SK-N-SH (cell line): ENCODE results near the gene ABHD16A. TPM values are rescaled to one million over a fixed set of nuclear protein-coding genes. Genes with fewer than 3 reads are reported as not detected.

Source experiments
- CTCF ChIA-PET: fragments of 300-600, 350-600 bp; formaldehyde crosslinking; extraction: SDS; loops from one replicate; lab custom pipeline; 2021; lab: Yijun Ruan, JAX
- POLR2A ChIA-PET: fragments of 350-600 bp; sonication (Branson Sonifier 250); formaldehyde crosslinking; extraction: SDS; loops from one replicate; lab custom pipeline; 2020; ENCODE audit warnings: antibody characterized with exemption, inconsistent platforms; lab: Yijun Ruan, JAX
- DNase-seq: peaks from one replicate; pipeline ENCODE4 v3.0.0; 2012
- H2AFZ ChIP-seq: fragments of 200-600 bp; sonication (generic); 2 replicates; pipeline ENCODE4 v1.8.1; 2016; ENCODE audit warnings: antibody characterized with exemption, mild to moderate bottlenecking, low read depth
- H3F3A ChIP-seq: fragments of 200-600 bp; sonication (generic); replicated peaks from 2 replicates; pipeline ENCODE3; 2016; ENCODE audit warnings: antibody characterized with exemption, mild to moderate bottlenecking; ENCODE audit not compliant: insufficient read depth
- H3K27ac ChIP-seq, 2 experiments: fragments of 200-500 bp in 1 of 2; fragments of 200-600 bp in 1 of 2; sonication (Bioruptor generic) in 1 of 2; sonication (generic), shearing (Covaris generic) in 1 of 2; 2 replicates each; pipeline versions ENCODE4 v1.5.1 to v1.6.1; 2014 to 2016; ENCODE audit warnings: low read depth in 2 of 2, inconsistent platforms in 1 of 2, low read length in 1 of 2, mild to moderate bottlenecking in 1 of 2, mixed read lengths in 1 of 2
- H3K27me3 ChIP-seq: fragments of 200-600 bp; sonication (generic), shearing (Covaris generic); 2 replicates; pipeline ENCODE4 v1.6.1; 2016; ENCODE audit warnings: mixed run types; ENCODE audit not compliant: insufficient read depth
- H3K36me3 ChIP-seq, 2 experiments: fragments of 200-500 bp in 1 of 2; fragments of 200-600 bp in 1 of 2; sonication (Bioruptor generic) in 1 of 2; sonication (generic) in 1 of 2; replicated peaks in 1 of 2; 2 replicates each; pipeline versions ENCODE3 to v1.5.1; 2014 to 2016; ENCODE audit warnings: low read length in 1 of 2, mild to moderate bottlenecking in 1 of 2; ENCODE audit not compliant: insufficient read depth in 2 of 2, control insufficient read depth in 1 of 2
- H3K4me1 ChIP-seq, 2 experiments: fragments of 200-500 bp in 1 of 2; fragments of 200-600 bp in 1 of 2; sonication (Bioruptor generic) in 1 of 2; sonication (generic), shearing (Covaris generic) in 1 of 2; 2 replicates each; pipeline versions ENCODE4 v1.5.1 to v1.6.1; 2014 to 2016; ENCODE audit warnings: low read depth in 1 of 2, low read length in 1 of 2, mixed run types in 1 of 2; ENCODE audit not compliant: insufficient read depth in 2 of 2, control insufficient read depth in 1 of 2
- H3K4me2 ChIP-seq: fragments of 200-600 bp; sonication (generic), shearing (Covaris generic); 2 replicates; pipeline ENCODE4 v1.6.1; 2017; ENCODE audit warnings: mixed run types
- H3K4me3 ChIP-seq, 2 experiments: fragments of 200-500 bp in 1 of 2; fragments of 200-600 bp in 1 of 2; sonication (Bioruptor generic) in 1 of 2; sonication (generic), shearing (Covaris generic) in 1 of 2; 2 replicates each; pipeline versions ENCODE4 v1.5.1 to v1.8.1; 2014 to 2016; ENCODE audit warnings: low read depth in 2 of 2, inconsistent platforms in 1 of 2, low read length in 1 of 2, mild to moderate bottlenecking in 1 of 2, mixed read lengths in 1 of 2, moderate library complexity in 1 of 2
- H3K79me2 ChIP-seq: fragments of 200-600 bp; sonication (generic); 2 replicates; pipeline ENCODE4 v1.8.1; 2017; ENCODE audit warnings: mild to moderate bottlenecking; ENCODE audit not compliant: insufficient read depth
- H3K9ac ChIP-seq: fragments of 200-600 bp; sonication (generic); 2 replicates; pipeline ENCODE4 v1.6.1; 2017; ENCODE audit warnings: mixed run types
- H3K9me2 ChIP-seq: fragments of 200-600 bp; sonication (generic); 2 replicates; pipeline ENCODE4 v1.6.1; 2017; ENCODE audit warnings: mixed run types
- H3K9me3 ChIP-seq: fragments of 200-600 bp; sonication (generic); 2 replicates; pipeline ENCODE4 v1.6.1; 2017; ENCODE audit warnings: mixed run types, mild to moderate bottlenecking, moderate library complexity
- H4K20me1 ChIP-seq: fragments of 200-600 bp; sonication (generic); 2 replicates; pipeline ENCODE4 v1.6.1; 2017; ENCODE audit warnings: mild to moderate bottlenecking, mixed run types; ENCODE audit not compliant: insufficient read depth
- EZH2phosphoT487 ChIP-seq: fragments of 200-600 bp; sonication (generic); IDR thresholded peaks from 2 replicates; pipeline ENCODE4 v1.6.1; 2017; ENCODE audit warnings: low read depth, mixed run types, mild to moderate bottlenecking, antibody characterized with exemption, moderate library complexity, borderline replicate concordance
- FOSL2 ChIP-seq: IDR thresholded peaks from 2 replicates; pipeline ENCODE4 v1.4.0; 2012; ENCODE audit warnings: low read depth, mild to moderate bottlenecking, moderate library complexity, borderline replicate concordance
- FOXM1 ChIP-seq: IDR thresholded peaks from 2 replicates; pipeline ENCODE4 v1.4.0; 2012; ENCODE audit warnings: low read depth, mild to moderate bottlenecking
- GABPA ChIP-seq: IDR thresholded peaks from 2 replicates; pipeline ENCODE4 v1.4.0; 2012; ENCODE audit warnings: low read depth, mild to moderate bottlenecking
- IRF3 ChIP-seq: fragments of 150-350 bp; IDR thresholded peaks from 2 replicates; pipeline ENCODE4 v1.6.1; 2016; ENCODE audit warnings: mild to moderate bottlenecking, low read depth, low read length
- MAX ChIP-seq: IDR thresholded peaks from 2 replicates; pipeline ENCODE4 v1.4.0; 2012; ENCODE audit warnings: low read depth
- MEF2A ChIP-seq: IDR thresholded peaks from 2 replicates; pipeline ENCODE4 v1.4.0; 2012; ENCODE audit warnings: low read depth, borderline replicate concordance
- MXI1 ChIP-seq: IDR thresholded peaks from 2 replicates; pipeline ENCODE4 v1.6.1; 2012; ENCODE audit warnings: mild to moderate bottlenecking, low read depth, low read length, improper control_type of control experiment
- NRF1 ChIP-seq: IDR thresholded peaks from 2 replicates; pipeline ENCODE4 v1.6.1; 2012; ENCODE audit warnings: low read depth, mild to moderate bottlenecking, low read length
- POLR2AphosphoS5 ChIP-seq: IDR thresholded peaks from 2 replicates; pipeline ENCODE4 v1.6.1; 2012; ENCODE audit warnings: low read depth, low read length
- RFX5 ChIP-seq: IDR thresholded peaks from 2 replicates; pipeline ENCODE4 v1.6.1; 2012; ENCODE audit warnings: mild to moderate bottlenecking, improper control_type of control experiment, low read length
- SIN3A ChIP-seq: IDR thresholded peaks from 2 replicates; pipeline ENCODE4 v1.6.1; 2012; ENCODE audit warnings: low read depth, mild to moderate bottlenecking, low read length, moderate library complexity, borderline replicate concordance
- SMC3 ChIP-seq: IDR thresholded peaks from 2 replicates; pipeline ENCODE4 v1.6.1; 2012; ENCODE audit warnings: low read depth, low read length, improper control_type of control experiment
- TAF1 ChIP-seq: IDR thresholded peaks from 2 replicates; pipeline ENCODE4 v1.6.1; 2012; ENCODE audit warnings: low read depth, mild to moderate bottlenecking, low read length, moderate library complexity, borderline replicate concordance
- TEAD4 ChIP-seq: IDR thresholded peaks from 2 replicates; pipeline ENCODE4 v1.4.0; 2012; ENCODE audit warnings: mild to moderate bottlenecking, borderline replicate concordance; ENCODE audit not compliant: insufficient read depth
- USF1 ChIP-seq: IDR thresholded peaks from 2 replicates; pipeline ENCODE4 v1.4.0; 2012; ENCODE audit warnings: low read depth, borderline replicate concordance
- YY1 ChIP-seq: IDR thresholded peaks from 2 replicates; pipeline ENCODE4 v1.4.0; 2012; ENCODE audit warnings: low read depth, mild to moderate bottlenecking
- WGBS: methylation state at CpG from one replicate; pipeline ENCODE4 v1.1.6; 2017; ENCODE audit warnings: low lambda C conversion rate; 5-methylcytosine and 5-hydroxymethylcytosine counted together
- polyA plus RNA-seq, 3 experiments: library from polyadenylated mRNA; depleted of rRNA; stranded (reverse); fragments of >200 nt; gene quantifications; 2 replicates each; pipeline ENCODE4 v1.2.3, GENCODE V29; 2012
- TF ChIP-seq, protein P1 (sequence below): IDR thresholded peaks from 2 replicates; pipeline ENCODE4 v1.4.0; 2012; ENCODE audit warnings: low read depth, borderline replicate concordance
- TF ChIP-seq, protein P2 (sequence below): fragments of 200-600 bp; sonication (generic); IDR thresholded peaks from 2 replicates; pipeline ENCODE4 v1.6.1; 2017; ENCODE audit warnings: antibody characterized with exemption, mild to moderate bottlenecking, moderate library complexity

The ABHD16A gene
- polyA plus RNA-seq, 1 of the 3 experiments (the other 2 are of a cell fraction), result 49.3 TPM

DNA sequence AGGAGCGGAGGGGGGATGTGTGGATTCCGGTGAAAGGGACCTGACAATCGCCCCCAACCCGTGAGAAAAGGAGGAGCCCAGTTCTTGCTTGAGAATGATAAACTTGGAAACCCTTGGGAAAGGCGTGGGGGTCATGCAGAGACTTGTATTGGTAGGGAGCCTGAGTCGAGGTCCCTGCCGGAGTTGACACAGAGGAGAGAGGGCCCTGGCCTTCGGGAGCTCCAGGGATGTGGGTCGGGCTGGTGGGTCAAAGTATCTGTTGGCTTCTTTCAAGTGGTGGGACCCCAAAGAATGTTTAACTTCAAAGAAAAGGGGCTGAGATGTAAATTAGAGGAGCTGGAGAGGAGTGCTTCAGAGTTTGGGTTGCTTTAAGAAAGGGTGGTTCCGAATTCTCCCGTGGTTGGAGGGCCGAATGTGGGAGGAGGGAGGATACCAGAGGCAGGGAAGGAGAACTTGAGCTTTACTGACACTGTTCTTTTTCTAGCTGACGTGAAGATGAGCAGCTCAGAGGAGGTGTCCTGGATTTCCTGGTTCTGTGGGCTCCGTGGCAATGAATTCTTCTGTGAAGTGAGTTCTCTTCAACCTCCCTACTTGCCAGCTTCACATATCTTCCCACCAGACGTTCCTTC, 36.7 kb downstream of the ABHD16A start:
- Histone ChIP-seq H3K9me3 (no peaks in the 10 kb centered on the region), H4K20me1 (no peaks in the 10 kb centered on the region), H3F3A (peaks cover 21% of the 10 kb centered on the region), H3K9ac (peak overlapping the region; percentile 92)
- 2% methylated on average over 15 of the region's 15 CpGs for WGBS
- TF ChIP-seq TEAD4, result no peak
- no peak for TF ChIP-seq TAF1
- no peak for TF ChIP-seq SMC3
- no peak for TF ChIP-seq SIN3A
- TF ChIP-seq RFX5, result no peak
- TF ChIP-seq NRF1, result no peak
- TF ChIP-seq, protein P1, sequence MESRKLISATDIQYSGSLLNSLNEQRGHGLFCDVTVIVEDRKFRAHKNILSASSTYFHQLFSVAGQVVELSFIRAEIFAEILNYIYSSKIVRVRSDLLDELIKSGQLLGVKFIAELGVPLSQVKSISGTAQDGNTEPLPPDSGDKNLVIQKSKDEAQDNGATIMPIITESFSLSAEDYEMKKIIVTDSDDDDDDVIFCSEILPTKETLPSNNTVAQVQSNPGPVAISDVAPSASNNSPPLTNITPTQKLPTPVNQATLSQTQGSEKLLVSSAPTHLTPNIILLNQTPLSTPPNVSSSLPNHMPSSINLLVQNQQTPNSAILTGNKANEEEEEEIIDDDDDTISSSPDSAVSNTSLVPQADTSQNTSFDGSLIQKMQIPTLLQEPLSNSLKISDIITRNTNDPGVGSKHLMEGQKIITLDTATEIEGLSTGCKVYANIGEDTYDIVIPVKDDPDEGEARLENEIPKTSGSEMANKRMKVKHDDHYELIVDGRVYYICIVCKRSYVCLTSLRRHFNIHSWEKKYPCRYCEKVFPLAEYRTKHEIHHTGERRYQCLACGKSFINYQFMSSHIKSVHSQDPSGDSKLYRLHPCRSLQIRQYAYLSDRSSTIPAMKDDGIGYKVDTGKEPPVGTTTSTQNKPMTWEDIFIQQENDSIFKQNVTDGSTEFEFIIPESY, result no peak
- no peak for TF ChIP-seq POLR2AphosphoS5
- TF ChIP-seq FOXM1, result no peak
- no peak for TF ChIP-seq MXI1
- TF ChIP-seq, all 33 proteins: peak for 0
- Histone ChIP-seq H2AFZ (no peak overlapping the region), H3K27ac (peak overlapping the region; percentile 82 to 87), H3K9me2 (no peaks in the 10 kb centered on the region), H3K79me2 (peaks cover 69% of the 10 kb centered on the region), H3K27me3 (no peaks in the 10 kb centered on the region), H3K4me2 (peak overlapping the region; percentile 97), H3K4me3 (peak overlapping the region; percentile 86 to 89), H3K4me1 (peaks cover 14 to 17% of the 10 kb centered on the region in 2 experiments; a peak in 3 of 4 replicates), H3K36me3 (peaks cover 41 to 55% of the 10 kb centered on the region in 2 experiments)
- POLR2A ChIA-PET, result no interaction called here
- no peak for DNase-seq
- CTCF ChIA-PET, result interaction anchor here (1.0 to 2.8 kb wide), 4 partner anchors 13 to 174 kb away, joined by 3 to 10 read pairs (median 4); partner anchors contain the start of gene BAG6

DNA sequence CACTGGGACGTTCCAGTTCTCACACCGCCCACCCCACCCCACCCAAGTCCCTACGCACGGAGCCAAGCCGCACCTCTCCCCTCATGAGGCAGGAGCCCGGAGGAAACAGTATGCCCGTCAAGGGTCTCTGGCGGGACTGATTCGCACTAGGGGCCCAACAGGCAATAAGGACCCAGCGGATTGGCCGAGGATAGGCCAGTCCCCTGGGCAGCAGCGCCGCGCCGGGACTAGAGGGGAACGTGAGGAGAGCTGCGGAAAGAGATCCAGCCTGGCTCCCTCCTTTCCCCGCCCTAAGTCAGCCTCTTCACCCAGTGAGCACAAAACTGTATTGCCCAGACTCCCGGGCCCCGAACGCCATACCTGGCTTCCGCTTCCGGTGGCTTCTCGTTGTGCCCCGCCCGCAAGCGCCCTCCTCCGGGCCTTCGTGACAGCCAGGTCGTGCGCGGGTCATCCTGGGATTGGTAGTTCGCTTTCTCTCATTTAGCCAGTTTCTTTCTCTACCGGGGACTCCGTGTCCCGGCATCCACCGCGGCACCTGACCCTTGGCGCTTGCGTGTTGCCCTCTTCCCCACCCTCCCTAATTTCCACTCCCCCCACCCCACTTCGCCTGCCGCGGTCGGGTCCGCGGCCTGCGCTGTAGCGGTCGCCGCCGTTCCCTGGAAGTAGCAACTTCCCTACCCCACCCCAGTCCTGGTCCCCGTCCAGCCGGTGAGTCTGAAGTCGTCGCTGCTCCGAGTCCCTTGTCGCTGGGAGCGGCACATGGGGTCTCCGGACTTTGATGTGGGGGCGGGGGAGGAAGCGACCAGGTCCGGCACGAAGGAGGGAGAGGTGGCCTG, 37.4 kb downstream of the ABHD16A start, which contains the start of gene CSNK2B:
CSNK2B (plus strand) TSS at position 580 of the 836 bp plus-strand sequence. CDS start 752 bp downstream, outside the sequence.
- no peaks in the 10 kb centered on the region for H4K20me1 ChIP-seq
- WGBS, result under 1% methylated on average over 45 of the region's 63 CpGs
- peak within 1 kb of the TSS; percentile 92 for H3K9ac ChIP-seq
- CTCF ChIA-PET, result interaction anchor here (1.0 to 2.8 kb wide), 4 partner anchors 12 to 173 kb away, joined by 3 to 10 read pairs (median 4); partner anchors contain the start of gene BAG6
- DNase-seq, result peak; percentile 96
- peak within 1 kb of the TSS; percentile 86 to 89 for H3K4me3 ChIP-seq
- peak within 1 kb of the TSS; percentile 97 for H3K4me2 ChIP-seq
- no peaks in the 10 kb centered on the region for H3K27me3 ChIP-seq
- H3K9me2 ChIP-seq, result no peaks in the 10 kb centered on the region
- peak within 1 kb of the TSS; percentile 87 to 92 for H3K27ac ChIP-seq
- H3K36me3 ChIP-seq, result peaks cover 41 to 48% of the 10 kb centered on the region in 2 experiments
- POLR2A ChIA-PET, result interaction anchor here (0.6 to 1.8 kb wide), 8 partner anchors 9 to 1306 kb away, joined by 3 to 20 read pairs (median 3); partner anchors contain the start of genes AGPAT1, BAG6, EHMT2 and LSM2
- peaks cover 70% of the 10 kb centered on the region for H3K79me2 ChIP-seq
- H3F3A ChIP-seq, result peaks cover 24% of the 10 kb centered on the region
- no peaks in the 10 kb centered on the region for H3K9me3 ChIP-seq
- peak within 1 kb of the TSS; percentile 58 for H2AFZ ChIP-seq
- peaks cover 17 to 18% of the 10 kb centered on the region in 2 experiments; a peak in 3 of 4 replicates for H3K4me1 ChIP-seq
- peak; percentile 74; the same call in 1 of the 2 replicates for TF ChIP-seq YY1
- TF ChIP-seq NRF1, result peak; percentile 63
- no peak for TF ChIP-seq RFX5
- no peak for TF ChIP-seq IRF3
- no peak for TF ChIP-seq MEF2A
- no peak for TF ChIP-seq TEAD4
- no peak for TF ChIP-seq EZH2phosphoT487
- TF ChIP-seq USF1, result peak; percentile 66; the same call in 1 of the 2 replicates
- TF ChIP-seq GABPA, result peak; percentile 94
- TF ChIP-seq, protein P2, sequence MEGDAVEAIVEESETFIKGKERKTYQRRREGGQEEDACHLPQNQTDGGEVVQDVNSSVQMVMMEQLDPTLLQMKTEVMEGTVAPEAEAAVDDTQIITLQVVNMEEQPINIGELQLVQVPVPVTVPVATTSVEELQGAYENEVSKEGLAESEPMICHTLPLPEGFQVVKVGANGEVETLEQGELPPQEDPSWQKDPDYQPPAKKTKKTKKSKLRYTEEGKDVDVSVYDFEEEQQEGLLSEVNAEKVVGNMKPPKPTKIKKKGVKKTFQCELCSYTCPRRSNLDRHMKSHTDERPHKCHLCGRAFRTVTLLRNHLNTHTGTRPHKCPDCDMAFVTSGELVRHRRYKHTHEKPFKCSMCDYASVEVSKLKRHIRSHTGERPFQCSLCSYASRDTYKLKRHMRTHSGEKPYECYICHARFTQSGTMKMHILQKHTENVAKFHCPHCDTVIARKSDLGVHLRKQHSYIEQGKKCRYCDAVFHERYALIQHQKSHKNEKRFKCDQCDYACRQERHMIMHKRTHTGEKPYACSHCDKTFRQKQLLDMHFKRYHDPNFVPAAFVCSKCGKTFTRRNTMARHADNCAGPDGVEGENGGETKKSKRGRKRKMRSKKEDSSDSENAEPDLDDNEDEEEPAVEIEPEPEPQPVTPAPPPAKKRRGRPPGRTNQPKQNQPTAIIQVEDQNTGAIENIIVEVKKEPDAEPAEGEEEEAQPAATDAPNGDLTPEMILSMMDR, result no peak
- no peak for TF ChIP-seq FOSL2
- no peak for TF ChIP-seq SMC3
- TF ChIP-seq MAX, result peak; percentile 72
